VCaP (cell line): Measurements from ENCODE around the gene BACE2.
"Not testable (repeated sequence)": the region's sequence is repeated elsewhere in the genome, so short reads cannot be mapped to it uniquely, and the experiment has no call there.

Source experiments
- H3K27ac ChIP-seq: fragments of 450-650 bp; 2 replicates; pipeline ENCODE4 v1.5.1; 2017
- TF ChIP-seq, protein P1 (sequence below): fragments of 450-650 bp; conservative IDR thresholded peaks from 2 replicates; pipeline ENCODE4 v1.5.1; 2017; ENCODE audit warnings: mild to moderate bottlenecking, moderate library complexity

BACE2 gene

DNA sequence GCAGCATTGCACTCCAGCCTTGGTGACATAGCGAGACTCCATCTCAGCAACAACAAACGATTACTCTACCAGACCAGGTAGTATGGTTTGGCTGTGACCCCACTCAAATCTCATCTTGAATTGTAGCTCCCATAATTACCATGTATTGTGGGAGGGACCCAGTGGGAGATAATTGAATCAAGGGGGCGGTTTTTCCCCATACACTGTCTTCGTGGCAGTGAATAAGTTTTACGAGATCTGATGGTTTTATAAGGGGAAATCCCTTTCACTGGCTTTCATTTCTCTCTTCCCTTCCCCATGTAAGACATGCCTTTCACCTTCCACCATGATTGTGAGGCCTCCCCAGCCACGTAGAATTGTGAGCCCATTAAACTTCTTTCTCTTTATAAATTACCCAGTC lies 66.0 kb downstream of the BACE2 start:
- TF ChIP-seq, protein P1, sequence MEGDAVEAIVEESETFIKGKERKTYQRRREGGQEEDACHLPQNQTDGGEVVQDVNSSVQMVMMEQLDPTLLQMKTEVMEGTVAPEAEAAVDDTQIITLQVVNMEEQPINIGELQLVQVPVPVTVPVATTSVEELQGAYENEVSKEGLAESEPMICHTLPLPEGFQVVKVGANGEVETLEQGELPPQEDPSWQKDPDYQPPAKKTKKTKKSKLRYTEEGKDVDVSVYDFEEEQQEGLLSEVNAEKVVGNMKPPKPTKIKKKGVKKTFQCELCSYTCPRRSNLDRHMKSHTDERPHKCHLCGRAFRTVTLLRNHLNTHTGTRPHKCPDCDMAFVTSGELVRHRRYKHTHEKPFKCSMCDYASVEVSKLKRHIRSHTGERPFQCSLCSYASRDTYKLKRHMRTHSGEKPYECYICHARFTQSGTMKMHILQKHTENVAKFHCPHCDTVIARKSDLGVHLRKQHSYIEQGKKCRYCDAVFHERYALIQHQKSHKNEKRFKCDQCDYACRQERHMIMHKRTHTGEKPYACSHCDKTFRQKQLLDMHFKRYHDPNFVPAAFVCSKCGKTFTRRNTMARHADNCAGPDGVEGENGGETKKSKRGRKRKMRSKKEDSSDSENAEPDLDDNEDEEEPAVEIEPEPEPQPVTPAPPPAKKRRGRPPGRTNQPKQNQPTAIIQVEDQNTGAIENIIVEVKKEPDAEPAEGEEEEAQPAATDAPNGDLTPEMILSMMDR = no peak
- H3K27ac ChIP-seq = peak overlapping the region; percentile 65

DNA sequence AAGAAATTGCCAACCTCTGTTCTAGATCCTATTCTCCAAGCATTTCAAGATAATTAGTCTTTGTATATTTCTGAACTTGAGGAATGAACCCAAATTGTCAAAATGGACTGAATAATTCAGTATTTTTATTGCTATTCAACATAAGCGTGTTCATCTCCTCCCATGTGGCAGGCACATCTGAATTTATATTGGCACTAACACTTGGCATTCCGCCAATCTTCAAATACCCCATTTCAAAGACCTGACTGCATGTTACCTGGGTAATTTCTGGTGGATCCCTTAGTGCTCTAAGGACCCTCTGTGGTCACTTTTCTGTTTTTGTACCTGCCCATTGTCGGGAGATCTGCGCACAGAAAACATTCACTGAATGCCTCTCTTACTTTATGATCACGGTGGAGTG lies 66.6 kb downstream of the BACE2 start:
- TF ChIP-seq, protein P1 = no peak
- peak overlapping the region; percentile 65 for H3K27ac ChIP-seq

DNA sequence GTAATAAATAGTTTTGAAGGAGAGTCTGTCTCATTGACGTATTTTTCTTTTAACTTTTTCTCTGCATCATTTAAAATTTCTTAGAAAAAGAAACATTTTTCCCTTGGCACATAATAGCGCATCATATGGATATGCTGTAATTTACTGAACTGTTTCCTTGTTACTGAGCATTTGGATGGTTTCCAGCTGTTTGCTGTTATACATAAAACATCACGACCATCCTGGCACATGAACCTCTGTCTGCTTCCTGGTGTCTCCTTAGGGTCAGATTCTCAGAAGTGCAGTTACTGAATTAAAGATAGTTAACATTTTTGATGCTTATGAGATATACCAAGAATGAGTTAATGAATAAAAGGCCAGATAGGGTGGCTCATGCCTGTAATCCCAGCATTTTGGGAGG lies 67.2 kb downstream of the BACE2 start:
- H3K27ac ChIP-seq = peak overlapping the region; percentile 65
- TF ChIP-seq, protein P1 = no peak

DNA sequence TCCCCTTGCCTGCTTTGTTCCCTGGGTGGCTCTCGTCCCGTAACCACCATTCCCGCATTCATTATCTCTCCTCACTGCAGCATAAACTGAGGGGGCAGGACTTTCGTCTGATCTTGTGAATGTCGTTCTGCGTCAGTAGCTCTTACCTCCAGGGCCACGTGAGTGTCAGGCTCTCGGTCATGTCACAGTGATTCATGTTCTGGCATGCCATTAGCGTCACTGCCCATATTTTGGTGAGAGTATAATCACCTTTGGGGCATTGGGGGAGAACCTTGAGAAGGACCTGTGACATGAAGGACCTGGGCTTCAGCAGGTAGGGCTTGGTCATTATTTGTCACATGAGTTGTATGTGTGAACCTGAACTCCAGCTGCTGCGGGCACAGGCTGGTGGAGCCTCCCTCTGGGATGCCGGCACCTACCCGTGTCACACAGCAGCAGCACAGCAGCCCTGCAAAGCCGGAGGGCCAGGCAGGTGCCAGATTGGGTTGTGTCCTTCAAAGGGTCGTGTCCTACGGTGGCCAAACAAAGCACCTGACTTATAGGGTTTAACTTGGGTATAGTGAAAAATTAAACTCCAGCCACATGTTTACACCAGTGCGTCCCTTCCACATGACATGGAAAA lies 68.5 kb downstream of the BACE2 start:
- H3K27ac ChIP-seq = no peak overlapping the region; the same call in 1 of the 2 replicates

DNA sequence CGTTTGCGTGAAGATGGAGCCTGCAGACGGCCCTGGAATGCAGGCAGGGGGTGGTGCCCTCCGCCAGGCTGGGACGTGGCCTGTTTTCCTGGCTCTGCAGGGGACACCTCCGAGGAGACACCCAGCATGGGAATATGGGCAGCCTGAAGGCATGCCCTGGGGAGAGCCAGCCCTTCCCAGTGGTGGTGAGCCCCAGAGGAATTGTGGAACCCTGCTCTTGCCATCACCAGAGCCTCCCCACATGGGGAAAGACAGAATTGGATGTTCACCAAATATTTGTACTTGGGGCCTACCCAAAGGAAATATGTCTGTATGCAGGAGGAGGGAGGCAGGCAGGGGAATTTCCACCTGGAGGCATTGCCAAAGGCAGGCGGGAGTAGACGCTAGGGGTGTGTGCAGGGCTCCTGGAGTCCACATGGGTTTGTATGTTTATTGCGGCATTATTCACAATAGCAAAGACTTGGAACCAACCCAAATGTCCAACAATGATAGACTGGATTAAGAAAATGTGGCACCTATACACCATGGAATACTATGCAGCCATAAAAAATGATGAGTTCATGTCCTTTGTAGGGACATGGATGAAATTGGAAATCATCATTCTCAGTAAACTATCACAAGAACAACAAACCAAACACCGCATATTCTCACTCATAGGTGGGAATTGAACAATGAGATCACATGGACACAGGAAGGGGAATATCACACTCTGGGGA lies 70.3 kb downstream of the BACE2 start:
- not testable (repeated sequence) for H3K27ac ChIP-seq

More for the DNA sequence above, 68.5 kb downstream of the BACE2 start:
- TF ChIP-seq, protein P1 = no peak

DNA sequence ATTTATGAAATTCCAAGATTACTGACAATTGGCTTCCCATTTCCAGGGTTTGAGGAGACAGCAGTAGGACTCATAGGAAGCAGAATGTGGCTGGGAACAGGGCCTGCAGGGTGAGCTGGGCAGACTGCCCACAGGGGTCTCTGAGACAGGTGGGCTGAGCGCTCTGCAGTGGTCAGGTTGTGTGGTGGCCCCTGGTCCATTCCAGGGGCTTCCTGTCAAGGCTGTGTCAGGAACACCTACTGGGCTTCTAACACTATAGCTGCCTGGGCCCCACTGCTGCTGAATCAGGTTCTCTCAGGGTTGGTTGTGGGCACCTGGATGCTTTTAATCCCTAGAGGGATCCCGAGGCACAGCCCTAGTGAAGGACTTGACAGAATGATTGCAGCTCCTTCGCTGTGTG lies 72.1 kb downstream of the BACE2 start:
- TF ChIP-seq, protein P1 = no peak
- H3K27ac ChIP-seq = no peak overlapping the region

DNA sequence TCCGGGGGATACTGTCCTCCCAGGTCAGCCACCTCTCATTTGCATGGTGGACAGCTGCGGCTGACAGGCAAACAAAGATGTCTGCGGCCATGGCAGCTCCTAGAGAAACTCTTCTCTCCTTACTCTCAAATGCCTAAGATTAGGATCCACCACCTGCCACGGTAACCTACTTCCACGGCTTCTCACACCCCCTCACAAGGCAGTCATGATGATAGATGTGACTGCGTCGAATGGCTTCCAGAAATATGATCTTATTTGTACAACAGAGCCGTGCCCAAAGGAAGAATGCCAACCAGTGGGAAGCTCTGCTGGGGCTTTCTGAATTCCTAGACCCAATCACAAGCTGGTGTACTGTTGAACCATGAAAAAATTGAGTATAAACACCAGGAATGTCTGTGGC lies 73.4 kb downstream of the BACE2 start:
- TF ChIP-seq, protein P1 = no peak
- H3K27ac ChIP-seq = no peak overlapping the region

DNA sequence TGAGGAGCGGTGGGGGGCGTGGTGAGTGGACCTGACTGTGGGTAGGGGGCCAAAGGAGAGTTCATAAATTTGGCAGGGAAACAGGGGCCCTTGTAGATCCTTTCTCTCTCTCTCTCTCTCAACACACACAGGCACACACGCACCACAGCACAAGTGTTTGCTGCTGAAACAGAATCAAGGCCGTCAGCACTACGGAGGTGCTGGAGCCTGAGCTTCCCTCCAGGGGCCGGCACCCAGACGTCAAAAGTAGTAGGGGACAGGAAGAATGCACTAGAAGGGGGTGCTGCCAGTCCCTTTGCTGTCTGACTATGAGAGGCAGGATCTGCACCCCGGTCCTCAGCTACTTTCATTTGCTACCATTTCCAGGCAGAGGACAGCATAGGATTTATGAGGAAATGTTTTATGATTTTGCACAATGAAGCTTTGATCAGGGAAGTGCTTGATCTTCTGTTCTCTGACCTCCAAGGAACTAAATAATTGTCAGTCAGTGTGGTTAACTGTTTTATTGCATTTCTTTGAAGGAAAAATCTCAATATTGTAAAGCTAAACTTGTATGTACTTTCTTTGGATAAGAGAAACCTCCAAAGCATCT lies 74.4 kb downstream of the BACE2 start:
- TF ChIP-seq, protein P1 = no peak
- no peak overlapping the region for H3K27ac ChIP-seq
